ENCODE measurements around the gene FMNL2.

The FMNL2 gene

DNA sequence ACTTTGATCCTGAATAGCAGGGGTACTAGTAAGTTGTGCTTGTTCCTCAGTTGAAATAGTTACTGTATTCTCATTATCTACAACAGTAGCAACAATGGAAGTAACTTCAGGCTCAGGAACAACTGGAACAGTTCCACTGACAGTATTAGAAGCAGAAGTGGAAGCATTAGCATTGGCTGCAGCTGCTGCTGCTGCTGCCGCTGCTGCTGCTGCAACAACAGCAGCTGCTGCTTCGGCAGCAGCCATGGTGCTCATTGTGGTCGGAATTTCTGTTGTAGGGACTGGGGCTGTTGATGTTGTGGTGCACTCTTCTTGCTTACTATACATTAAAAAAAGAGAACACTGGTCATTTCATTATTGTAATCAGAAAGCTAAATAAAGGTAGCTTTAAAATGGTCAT, 341.5 kb downstream of the FMNL2 start:
- DNase-seq: no peak

DNA sequence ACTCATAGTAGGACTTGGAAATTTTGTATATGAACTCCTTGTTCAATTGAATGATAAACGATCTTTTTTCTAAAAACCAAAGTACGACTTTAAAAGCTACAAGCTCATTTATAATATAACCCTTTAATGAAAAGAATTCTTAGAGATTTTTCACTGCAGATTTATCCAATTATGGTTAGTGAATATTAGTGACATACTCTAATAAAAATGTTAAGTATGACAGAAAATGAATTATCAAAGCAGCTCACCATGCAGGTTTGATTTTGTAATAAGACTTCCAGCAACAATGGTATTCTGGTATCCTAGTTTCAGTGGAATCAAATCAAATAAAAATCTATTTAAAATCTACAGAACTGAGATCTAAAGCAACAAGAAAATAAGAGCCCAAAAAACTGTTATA, 343.8 kb downstream of the FMNL2 start:
- DNase-seq: no peak

- no peak for DNase-seq
Measured at GRCh38 chr2:152682663-152683062, 347.7 kb downstream of the FMNL2 start.

- DNase-seq: no peak
Measured at GRCh38 chr2:152683400-152683799, 348.4 kb downstream of the FMNL2 start.

DNA sequence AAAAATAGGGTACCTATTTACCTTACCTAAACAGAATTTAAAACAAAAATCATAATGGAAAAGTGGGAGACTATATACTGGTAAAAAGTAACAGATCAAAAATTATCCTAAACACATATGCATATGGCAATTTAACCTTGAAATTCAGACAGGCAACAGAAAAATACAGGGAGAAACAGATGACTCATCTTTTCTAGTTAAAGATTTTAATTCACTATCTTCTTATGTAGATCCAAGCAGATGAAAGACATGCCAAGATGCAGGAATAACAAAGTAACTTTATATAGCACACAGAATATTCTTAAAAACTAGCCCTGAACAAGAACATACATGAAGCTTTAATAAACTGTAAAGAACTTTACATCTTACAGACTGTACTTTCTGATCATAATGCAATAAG, 351.3 kb downstream of the FMNL2 start:
- DNase-seq: no peak

DNA sequence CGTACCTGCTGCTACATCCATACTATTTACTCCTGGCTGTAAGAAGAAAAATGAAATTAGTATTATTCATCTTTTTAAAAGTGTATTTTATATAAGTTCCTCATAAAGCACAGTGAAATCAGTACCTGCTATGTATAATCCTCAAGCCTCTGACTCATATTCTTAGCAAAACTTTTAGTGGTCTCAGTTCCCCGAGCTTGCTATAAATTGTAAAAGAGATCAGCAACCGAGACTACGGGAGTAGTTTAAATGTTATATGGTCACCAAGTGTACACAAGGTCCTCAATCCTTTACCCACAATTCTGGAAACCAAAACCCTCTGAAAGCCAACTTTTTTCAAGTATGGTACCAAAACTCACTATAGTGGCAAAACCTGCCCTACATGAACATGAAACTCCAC, 358.1 kb downstream of the FMNL2 start:
- no peak for DNase-seq

DNA sequence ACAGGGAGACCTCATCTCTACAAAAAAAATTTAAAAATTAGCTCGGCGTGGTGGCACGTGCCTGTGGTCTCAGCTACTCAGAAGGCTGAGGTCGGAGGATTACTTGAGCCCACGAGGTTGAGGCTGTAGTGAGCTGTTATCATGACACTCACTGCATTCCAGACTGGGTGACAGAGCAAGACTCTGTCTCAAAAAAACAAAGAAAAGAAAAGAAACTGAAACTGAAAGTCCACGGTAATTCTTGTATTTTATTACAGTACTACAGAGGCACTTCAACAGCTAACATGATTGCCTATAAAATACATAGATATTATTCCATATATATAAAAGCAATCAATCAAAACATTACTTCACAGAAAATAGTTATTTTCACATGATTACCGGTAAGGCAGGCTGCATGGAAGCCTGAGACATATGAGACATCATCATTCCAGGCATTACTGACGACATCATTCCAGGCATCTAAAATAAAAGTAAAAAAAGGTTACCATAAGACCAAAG, 359.2 kb downstream of the FMNL2 start:
- no peak for DNase-seq

GRCh38 chr2:152695763-152696162, 360.8 kb downstream of the FMNL2 start:
- DNase-seq: no peak

GRCh38 chr2:152696476-152696875, 361.5 kb downstream of the FMNL2 start:
- no peak for DNase-seq

Data from NCI-H1930 (cell line).